NCI-H2029 (cell line): ENCODE data around the gene EDN1.

Experiments used
- DNase-seq: peaks from one replicate; lab custom pipeline; 2025; lab: John Stamatoyannopoulos, UW

The EDN1 gene

DNA sequence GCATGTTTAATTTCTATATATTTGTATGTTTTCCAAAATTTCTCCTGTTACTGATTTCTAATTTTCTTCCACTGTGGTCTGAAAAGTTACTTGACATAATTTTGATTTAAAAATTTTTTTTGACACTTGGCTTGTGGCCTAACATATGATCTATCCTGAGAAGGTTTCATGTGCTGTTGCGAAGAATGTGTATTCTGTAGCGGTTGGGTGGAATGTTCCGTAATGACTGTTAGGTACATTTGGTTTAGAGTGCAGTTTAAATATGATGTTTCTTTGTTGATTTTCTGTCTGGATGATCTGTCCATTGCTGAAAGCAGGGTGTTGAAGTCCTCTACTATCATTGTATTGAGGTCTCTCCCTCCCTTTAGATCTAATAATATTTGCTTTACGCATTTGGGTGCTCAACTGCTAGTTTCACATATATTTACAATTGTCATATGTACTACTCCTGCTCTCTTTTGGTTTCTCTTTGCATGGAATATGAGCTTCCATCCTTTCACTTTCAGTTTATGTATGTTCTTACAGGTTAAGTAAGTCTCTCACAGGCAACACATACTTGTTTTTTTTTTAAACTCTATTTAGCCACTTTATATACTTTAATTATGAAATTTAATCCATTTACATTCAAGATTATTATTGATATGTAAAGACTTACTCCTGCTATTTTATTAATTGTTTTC is 19.5 kb upstream of the EDN1 start:
- DNase-seq: peak; percentile 9

DNA sequence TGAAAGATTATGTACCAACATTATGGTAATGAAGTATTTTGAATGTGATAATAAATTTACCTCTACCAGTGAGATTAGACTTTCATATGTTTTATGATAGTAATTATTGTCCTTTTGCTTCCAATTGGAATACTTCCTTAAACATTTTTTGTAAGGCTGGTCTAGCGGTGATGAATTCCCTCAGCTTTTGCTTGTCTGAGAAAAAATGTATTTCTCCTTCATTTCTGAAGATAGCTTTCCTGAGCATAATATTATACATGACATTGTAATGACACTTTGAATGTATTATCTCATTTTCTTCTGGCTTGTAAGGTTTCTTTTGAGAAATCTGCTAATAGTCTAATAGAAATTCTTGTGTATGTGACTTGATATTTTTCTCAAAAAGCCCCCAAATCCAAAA is 18.6 kb upstream of the EDN1 start:
- DNase-seq: no peak

DNA sequence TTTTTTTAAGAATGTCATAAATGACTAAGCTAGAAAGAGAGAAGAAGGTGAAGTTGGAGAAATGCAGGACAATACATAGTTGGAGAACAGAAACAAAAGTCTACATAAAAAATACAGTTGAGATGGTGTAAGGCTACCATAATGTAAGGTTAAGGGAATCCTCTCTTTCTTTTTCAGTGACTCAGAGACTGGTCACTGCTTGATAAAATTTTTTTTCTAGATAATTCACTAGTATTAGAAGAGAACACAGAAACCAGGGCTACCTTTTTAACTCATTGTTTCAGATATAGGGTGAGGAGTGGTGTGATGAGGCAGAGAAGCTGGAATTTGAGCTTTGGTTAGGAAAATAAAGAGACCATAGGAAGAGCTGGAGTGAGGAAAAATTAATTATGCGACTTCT is 18.2 kb upstream of the EDN1 start:
- no peak for DNase-seq

DNA sequence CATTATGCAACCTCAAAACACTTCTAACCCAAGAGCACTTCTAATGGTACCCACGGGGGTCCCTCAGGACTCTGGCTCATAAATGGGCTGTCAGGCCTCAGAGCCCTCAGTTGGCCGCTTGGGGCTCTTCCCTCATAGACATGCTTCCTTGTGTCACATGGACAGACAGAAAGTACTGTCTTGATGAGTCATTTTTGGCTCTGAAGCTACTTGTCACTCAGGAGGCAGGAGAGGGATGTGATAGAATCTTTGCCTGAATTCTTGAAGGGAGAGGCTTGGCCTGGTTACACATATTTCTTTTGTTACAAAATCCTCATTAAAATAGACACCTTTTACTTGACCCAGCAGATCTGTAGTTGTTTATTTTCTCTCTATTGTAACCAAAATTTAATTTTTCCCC is 15.1 kb upstream of the EDN1 start:
- no peak for DNase-seq

DNA sequence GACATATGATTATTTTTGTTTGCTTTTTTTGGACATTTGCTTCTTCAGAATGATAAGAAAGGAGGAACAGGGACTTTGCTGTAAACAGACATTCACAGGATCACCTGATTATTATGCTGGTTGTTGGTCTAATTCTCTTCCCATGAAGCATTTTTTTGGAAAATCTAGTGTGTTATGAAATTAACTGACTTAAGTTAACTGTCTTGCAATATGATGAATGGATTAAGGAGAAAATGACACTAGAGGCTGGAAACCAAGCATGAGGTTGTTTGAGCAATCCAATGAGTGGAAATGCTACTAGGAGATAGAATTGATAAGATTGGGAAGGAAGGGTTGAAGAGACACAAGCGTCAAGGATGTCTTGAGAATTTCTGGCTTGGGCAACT is 13.2 kb upstream of the EDN1 start:
- DNase-seq: no peak

DNA sequence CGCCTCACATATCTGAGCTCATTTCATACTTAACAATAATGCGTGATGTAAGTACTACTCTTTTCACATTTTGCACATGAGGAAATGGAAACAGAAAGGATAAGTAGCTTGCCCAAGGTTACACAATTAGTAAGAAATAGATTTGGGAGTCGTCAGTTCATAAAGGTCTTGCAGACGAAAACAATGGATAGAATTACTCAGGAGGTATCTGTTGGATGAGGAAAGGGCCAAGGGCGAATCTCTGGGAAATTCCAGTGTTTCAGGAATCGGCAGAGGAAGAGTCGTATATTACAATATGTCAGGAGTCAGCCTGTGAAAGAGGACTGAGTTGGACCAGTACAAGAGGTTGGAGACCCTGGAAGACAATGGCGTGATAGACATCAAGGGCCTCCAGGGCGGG is 12.8 kb upstream of the EDN1 start:
- no peak for DNase-seq

DNA sequence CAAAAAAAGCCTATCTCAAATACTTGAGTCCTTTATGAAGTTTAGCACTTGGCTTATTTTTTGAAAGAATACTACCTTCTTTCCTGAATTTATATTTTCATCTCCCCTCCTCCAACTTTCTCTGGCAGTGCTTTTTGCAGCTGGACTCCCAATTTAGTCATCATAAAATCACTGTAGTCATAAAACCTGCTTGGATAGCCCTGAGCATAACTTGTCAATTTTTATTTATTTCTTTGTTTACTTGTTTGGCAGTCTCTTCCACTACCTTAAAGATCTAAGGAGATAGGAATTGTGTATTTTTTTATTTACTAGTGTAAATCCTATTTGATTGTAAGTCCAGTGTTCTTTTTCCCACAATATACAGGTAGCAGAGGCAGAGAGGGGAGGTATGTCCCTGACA is 11.2 kb upstream of the EDN1 start:
- DNase-seq: no peak

DNA sequence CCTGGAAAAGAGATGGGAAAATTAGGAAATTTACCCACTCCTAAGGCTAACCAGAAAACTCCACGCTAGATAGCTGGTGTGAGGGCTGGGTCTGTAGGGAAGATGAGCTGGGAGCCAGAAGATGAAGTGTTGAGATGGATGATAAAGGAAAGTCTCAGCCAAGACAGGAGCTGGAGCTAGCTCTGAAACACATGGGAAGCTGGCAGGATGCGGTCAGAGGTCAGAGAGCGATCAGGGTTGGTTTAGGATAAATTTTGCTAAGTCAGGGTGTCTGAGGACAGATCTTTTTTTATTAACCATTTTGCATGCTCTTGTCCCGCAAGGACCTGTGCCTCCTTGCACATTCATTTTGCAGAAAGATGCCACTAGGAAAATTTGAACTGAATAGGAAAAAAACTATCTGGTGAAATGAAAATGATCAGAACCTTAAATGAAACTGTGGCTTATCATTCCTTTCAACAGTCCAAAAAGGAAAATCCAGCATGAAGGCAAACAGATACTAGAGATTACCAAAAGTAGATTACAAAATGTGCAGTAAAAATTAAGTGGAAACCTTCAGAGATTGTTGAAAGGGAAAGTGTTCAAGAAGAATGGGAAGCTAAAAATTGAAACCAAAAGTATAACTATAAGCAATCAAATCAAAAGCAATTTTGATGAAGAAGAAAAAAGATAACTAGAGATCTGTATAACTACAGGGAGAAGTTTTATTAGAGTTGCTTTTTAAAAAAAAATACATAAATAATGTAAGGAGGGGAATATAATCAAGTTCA is 10.7 kb upstream of the EDN1 start:
- DNase-seq: no peak

- no peak for DNase-seq
These were observed 9.7 kb upstream of the EDN1 start for GRCh38 chr6:12280458-12280857.

- DNase-seq: no peak
These were observed 9.3 kb upstream of the EDN1 start for GRCh38 chr6:12280902-12281301.

GRCh38 chr6:12283904-12284303 is 6.3 kb upstream of the EDN1 start:
- no peak for DNase-seq

GRCh38 chr6:12286373-12287110 is 3.6 kb upstream of the EDN1 start:
- DNase-seq: no peak

- DNase-seq: peak; percentile 70
These were observed 1.9 kb upstream of the EDN1 start for GRCh38 chr6:12288211-12288618.

GRCh38 chr6:12288914-12289313 is 1.2 kb upstream of the EDN1 start:
- DNase-seq: peak; percentile 62

DNA sequence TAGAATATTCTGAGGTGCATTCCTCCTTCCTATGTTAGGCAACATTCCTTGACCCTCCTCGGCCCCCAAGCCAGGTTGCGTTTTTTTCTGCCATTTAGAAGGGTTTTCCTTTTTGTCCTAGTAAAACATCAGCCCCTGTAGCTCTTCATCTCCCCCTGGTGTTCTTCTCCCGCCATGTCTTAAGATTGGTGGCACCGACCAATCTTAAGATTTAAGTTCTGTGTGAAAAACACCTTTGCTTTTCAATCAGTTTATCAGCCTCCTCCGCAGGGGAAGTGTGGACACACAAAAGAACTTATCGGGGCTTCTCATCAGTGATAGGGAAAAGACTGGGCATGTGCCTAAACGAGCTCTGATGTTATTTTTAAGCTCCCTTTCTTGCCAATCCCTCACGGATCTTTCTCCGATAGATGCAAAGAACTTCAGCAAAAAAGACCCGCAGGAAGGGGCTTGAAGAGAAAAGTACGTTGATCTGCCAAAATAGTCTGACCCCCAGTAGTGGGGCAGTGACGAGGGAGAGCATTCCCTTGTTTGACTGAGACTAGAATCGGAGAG is 719 bp upstream of the EDN1 start:
- peak; percentile 47 for DNase-seq

GRCh38 chr6:12291071-12291838 is 1.1 kb downstream of the EDN1 start:
- no peak for DNase-seq

DNA sequence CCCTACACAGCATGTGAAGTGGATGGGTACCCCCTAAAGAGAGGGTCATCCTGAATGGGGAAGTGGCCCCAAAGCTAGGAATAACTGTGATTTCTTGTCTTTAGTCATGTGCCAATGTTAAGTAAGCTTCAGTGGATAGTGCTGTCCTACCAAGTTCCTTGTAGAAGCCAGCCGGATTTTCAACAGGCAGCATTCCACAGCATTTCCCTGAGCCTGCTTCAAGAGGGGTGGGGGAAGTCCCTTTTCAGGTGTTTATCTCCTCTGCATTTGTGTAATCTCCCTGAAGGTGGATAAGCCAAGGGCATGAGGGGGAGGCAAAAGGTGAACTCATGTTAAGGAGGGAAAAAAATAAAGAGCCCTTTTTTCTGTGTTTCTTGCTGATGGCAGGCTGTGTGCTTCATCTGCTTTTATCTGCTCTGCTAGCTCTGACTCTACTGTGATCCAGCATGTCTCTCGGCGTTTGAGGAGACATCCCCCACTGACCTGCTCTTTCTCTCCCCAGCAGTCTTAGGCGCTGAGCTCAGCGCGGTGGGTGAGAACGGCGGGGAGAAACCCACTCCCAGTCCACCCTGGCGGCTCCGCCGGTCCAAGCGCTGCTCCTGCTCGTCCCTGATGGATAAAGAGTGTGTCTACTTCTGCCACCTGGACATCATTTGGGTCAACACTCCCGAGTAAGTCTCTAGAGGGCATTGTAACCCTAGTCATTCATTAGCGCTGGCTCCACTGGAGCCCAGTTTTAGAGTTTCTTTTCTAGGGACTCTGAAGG is 1.9 kb downstream of the EDN1 start:
- DNase-seq: no peak

GRCh38 chr6:12293235-12293930 is 3.2 kb downstream of the EDN1 start:
- DNase-seq: no peak

GRCh38 chr6:12293931-12294807 is 4.0 kb downstream of the EDN1 start:
- no peak for DNase-seq
